ENCODE measurements around the gene SMKR1. TPM values are rescaled to one million over a fixed set of nuclear protein-coding genes. Genes with fewer than 3 reads are reported as not detected.
A peak's percentile ranks its signal among the peaks of the same experiment; 100 is the strongest.

Gene SMKR1
- total and polyA plus RNA-seq, 7 donors: 0.22 to 0.74 (median 0.25) TPM; not detected in 4

DNA sequence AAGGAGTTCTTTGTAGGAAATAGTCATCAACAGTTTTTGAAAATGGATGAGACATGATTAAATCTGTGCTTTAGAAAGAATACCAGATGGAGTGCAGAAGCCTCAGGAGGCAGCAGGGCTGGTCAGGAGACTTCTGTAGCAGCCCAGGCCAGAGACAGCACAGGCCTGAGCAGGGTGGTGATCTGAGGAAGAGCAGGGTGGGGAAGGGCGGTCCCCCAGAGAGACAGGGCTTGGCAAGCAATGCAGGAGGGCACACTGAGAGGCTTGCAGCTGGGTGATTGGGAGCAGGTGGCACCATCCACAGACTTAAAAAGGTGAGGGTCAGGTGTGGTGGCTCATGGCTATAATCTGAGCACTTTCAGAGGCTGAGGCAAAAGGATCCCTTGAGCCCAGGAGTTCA lies 4.3 kb upstream of the SMKR1 start:
- TF ChIP-seq, protein P1, sequence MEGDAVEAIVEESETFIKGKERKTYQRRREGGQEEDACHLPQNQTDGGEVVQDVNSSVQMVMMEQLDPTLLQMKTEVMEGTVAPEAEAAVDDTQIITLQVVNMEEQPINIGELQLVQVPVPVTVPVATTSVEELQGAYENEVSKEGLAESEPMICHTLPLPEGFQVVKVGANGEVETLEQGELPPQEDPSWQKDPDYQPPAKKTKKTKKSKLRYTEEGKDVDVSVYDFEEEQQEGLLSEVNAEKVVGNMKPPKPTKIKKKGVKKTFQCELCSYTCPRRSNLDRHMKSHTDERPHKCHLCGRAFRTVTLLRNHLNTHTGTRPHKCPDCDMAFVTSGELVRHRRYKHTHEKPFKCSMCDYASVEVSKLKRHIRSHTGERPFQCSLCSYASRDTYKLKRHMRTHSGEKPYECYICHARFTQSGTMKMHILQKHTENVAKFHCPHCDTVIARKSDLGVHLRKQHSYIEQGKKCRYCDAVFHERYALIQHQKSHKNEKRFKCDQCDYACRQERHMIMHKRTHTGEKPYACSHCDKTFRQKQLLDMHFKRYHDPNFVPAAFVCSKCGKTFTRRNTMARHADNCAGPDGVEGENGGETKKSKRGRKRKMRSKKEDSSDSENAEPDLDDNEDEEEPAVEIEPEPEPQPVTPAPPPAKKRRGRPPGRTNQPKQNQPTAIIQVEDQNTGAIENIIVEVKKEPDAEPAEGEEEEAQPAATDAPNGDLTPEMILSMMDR (IDR thresholded peaks at IDR 0.05): no peak
- peaks cover 4% of the 10 kb centered on the region for H3K4me1 ChIP-seq
- H3K27me3 ChIP-seq (ENCODE audit: insufficient read depth in 3 of 3, low read length in 2 of 3): no peaks in the 10 kb centered on the region
- peaks cover 0 to 5% of the 10 kb centered on the region in 2 donors for H3K36me3 ChIP-seq (ENCODE audit: insufficient read depth in 1 of 2, low read depth in 1 of 2)
- no peak overlapping the region for H3K4me3 ChIP-seq
- WGBS, 3 donors: 88 to 100% (median 89%) methylated on average over 1 of the region's 1 CpG
- no peak for ATAC-seq
- intact Hi-C loops (cut with DNase I): loop anchor here in 1 of 2 donors (10.0 kb wide), 1 partner anchor 137 kb away; no protein-coding TSS in a partner anchor
- DNase-seq: no peak
- no peak overlapping the region for H3K27ac ChIP-seq
- H3K9me3 ChIP-seq: no peaks in the 10 kb centered on the region

DNA sequence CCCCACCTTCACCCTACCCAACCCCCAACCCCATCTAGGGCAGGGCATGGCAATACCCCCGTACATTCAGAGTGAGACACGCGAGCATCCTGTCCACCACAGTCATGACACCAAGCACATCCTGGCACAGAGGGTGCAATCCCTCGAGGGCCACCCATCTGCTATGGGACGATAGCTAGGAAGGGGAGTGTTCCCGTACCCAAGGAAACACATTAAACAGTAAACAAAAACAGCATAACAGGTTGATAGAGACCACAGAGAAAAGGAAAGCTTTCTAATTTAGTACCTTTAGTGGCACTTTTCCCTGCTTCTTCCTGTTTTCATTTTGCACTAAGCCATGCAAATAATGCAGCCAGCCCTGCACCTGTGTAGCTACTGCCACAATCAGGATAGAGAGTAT lies 2.3 kb upstream of the SMKR1 start:
- DNase-seq (no peak), ATAC-seq (no peak)
- Histone ChIP-seq H3K27ac (no peak overlapping the region), H3K27me3 (ENCODE audit: insufficient read depth in 3 of 3, low read length in 2 of 3) (peaks cover 0 to 4% (median 0%) of the 10 kb centered on the region in 3 donors), H3K9me3 (no peaks in the 10 kb centered on the region), H3K4me3 (no peak overlapping the region), H3K4me1 (peaks cover 7% of the 10 kb centered on the region), H3K36me3 (ENCODE audit: insufficient read depth in 1 of 2, low read depth in 1 of 2) (no peaks in the 10 kb centered on the region)
- intact Hi-C loops (cut with DNase I): loop anchor here in 1 of 2 donors (10.0 kb wide), 2 partner anchors 105 to 135 kb away; no protein-coding TSS in a partner anchor
- TF ChIP-seq, protein P1 (IDR thresholded peaks at IDR 0.05): no peak
- 67 to 83% (median 75%) methylated on average over 6 of the region's 6 CpGs for WGBS, 3 donors

DNA sequence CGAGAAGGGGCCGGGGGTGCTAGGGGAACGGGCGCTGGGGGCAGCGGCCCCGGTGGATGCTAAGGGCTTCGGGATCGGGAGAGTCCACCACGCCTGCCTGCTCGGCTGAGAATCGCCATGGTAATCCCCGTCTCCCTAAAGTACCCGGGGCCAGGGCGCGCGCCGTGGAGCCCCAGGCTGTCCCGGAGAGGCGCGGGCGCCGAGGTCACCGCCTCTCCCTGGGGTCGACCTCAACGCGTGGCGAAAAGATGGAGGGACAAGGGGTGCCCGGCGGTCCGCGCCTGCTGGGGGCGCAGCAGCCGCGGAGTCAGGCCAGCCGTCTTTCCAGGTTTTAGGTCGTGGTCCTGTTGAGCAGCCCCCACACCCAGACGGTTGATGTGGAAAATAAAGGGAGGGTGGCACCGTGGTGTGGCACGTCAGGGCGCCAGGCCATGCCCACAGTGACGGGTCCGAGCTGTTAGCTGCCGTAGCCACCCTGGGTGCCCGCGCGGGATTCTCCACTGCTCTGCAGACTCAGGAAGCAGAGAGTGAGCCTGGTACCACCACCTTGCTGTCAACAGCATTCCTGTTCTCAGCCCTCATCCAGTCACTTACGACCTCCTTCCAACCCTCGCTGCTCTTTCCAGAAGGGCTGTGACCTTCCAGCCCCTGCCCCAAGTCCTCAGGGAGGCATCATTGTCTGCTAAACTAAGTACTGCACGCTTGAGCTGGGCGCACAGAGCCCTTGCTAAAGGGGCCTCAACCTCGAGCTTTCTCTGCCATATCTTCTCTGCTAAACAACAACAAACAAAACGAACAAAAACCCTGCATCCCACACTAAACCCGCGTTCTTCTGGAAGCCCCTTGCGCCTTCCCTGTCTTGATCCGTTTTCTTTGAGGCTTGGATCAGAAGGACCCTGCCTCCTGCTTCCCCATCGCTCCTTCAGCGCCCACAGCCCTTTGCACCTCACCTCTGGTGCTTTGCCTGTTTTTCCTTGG lies 666 bp downstream of the SMKR1 start:
- intact Hi-C loops (cut with DNase I): loop anchor here in 1 of 2 donors (10.0 kb wide), 1 partner anchor 102 kb away; no protein-coding TSS in a partner anchor
- TF ChIP-seq, protein P1 (IDR thresholded peaks at IDR 0.05): no peak
- H3K27me3 ChIP-seq (ENCODE audit: insufficient read depth in 3 of 3, low read length in 2 of 3): peaks cover 0 to 4% (median 0%) of the 10 kb centered on the region in 3 donors
- no peaks in the 10 kb centered on the region for H3K36me3 ChIP-seq (ENCODE audit: insufficient read depth in 1 of 2, low read depth in 1 of 2)
- ATAC-seq: peak; percentile 10 to 64 (median 50)
- H3K4me3 ChIP-seq: peak overlapping the region; percentile 76
- no peak overlapping the region for H3K27ac ChIP-seq
- peak in 1 of 2 donors; percentile 54 for DNase-seq
- peaks cover 7% of the 10 kb centered on the region for H3K4me1 ChIP-seq
- 12 to 13% (median 12%) methylated on average over 56 to 58 of the region's 58 CpGs for WGBS, 3 donors
- no peaks in the 10 kb centered on the region for H3K9me3 ChIP-seq

DNA sequence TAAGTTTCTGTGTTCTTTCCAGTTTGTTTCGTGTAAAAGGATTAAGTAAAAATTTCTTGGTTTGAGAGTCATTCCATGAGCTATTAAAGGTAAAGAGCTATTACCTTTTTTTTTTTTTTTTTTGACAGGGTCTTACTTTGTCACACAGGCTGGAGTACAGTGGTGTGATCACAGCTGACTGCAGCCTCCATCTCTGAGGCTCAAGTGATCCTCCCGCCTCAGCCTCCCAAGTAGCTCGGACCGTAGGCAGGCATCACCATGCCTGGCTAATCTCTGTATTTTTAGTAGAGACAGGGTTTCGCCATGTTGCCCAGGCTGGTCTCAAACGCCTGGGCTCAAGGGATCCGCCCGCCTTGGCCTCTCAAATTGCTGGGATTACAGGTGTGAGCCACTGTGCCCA lies 1.4 kb downstream of the SMKR1 start:
- no peak overlapping the region for H3K4me3 ChIP-seq
- H3K36me3 ChIP-seq (ENCODE audit: insufficient read depth in 1 of 2, low read depth in 1 of 2): no peaks in the 10 kb centered on the region
- ATAC-seq (no peak), DNase-seq (no peak)
- TF ChIP-seq, protein P1 (IDR thresholded peaks at IDR 0.05): no peak
- peaks cover 7% of the 10 kb centered on the region for H3K4me1 ChIP-seq
- intact Hi-C loops (cut with DNase I): loop anchor here in 1 of 2 donors (10.0 kb wide), 1 partner anchor 101 kb away; no protein-coding TSS in a partner anchor
- H3K27ac ChIP-seq: no peak overlapping the region
- peaks cover 0 to 4% (median 0%) of the 10 kb centered on the region in 3 donors for H3K27me3 ChIP-seq (ENCODE audit: insufficient read depth in 3 of 3, low read length in 2 of 3)
- H3K9me3 ChIP-seq: no peaks in the 10 kb centered on the region
- WGBS, 3 donors: 93 to 97% (median 95%) methylated on average over 8 of the region's 8 CpGs

Data from psoas muscle (tissue), 8 donors.